ENCODE measurements around the gene ZSWIM4. TPM values are rescaled to one million over a fixed set of nuclear protein-coding genes. Genes with fewer than 3 reads are reported as not detected.

The ZSWIM4 gene
- total RNA-seq (2013; cell fraction: nucleolus; rRNA removed), result 12.5 and 13.0 TPM in 2 replicates
- total RNA-seq (2014; rRNA removed) (3.1 TPM in 2 replicates), total RNA-seq (2014; rRNA removed; fragmentation: Illumina TruSeq; extraction: Trizol) (1.1 and 1.2 TPM in 2 replicates), total RNA-seq (2021) (11.1 and 12.2 TPM in 2 replicates), polyA plus RNA-seq (2011; rRNA removed) (0.66 and 1.3 TPM in 2 replicates), polyA plus RNA-seq (2014; fragmentation: Illumina TruSeq; extraction: Trizol) (1.6 and 2.2 TPM in 2 replicates), polyA plus RNA-seq (2014; fragmentation: Nextera tagmentation; extraction: Ambion mirVana) (not detected), polyA plus RNA-seq (2014; rRNA removed) (5.1 and 5.6 TPM in 2 replicates), polyA plus RNA-seq (2016; fragmentation: Nextera tagmentation; extraction: Ambion mirVana) (1 to 10 TPM in 1 of 2 experiments, under 1 TPM in 1; 0.73 to 1.2 TPM), polyA minus RNA-seq (2011; rRNA and poly(A)+ RNA removed) (1.8 and 5.0 TPM in 2 replicates), Bru-seq, nascent RNA (percentile 56 among the genes with signal in this experiment), BruChase-seq, experiment 1, labeled RNA remaining after a 6-hour chase (percentile 57 among the genes with signal in this experiment), BruChase-seq, experiment 2, labeled RNA remaining after a 2-hour chase (percentile 56 among the genes with signal in this experiment)
- polyA plus RNA-seq (2011; ENCODE audit: low read depth), result 1.1 TPM
- 2.6 TPM in 2 replicates for polyA plus RNA-seq (2011; cell fraction: cytosol; rRNA removed)
- 3.2 and 4.0 TPM in 2 replicates for polyA plus RNA-seq (2011; cell fraction: nucleus; rRNA removed)
- polyA plus RNA-seq (2012), result 4.9 and 6.1 TPM in 2 replicates
- polyA minus RNA-seq (2011; cell fraction: cytosol; rRNA and poly(A)+ RNA removed), result 3.1 and 3.2 TPM in 2 replicates
- polyA minus RNA-seq (2011; cell fraction: nucleus; rRNA and poly(A)+ RNA removed), result 1.9 and 2.9 TPM in 2 replicates
- long read RNA-seq, experiment 1, result 0 reads
- long read RNA-seq, experiment 2, partial matches to known transcripts, result 0 of 2 reads
- long read RNA-seq, experiment 2, other reads (novel, unspliced or antisense), result 2 of 2 reads

- Histone ChIP-seq H3K4me1 (ENCODE audit: control insufficient read depth, insufficient read depth, low read length) (peaks cover 16% of the 10 kb centered on the region), H3K4me2 (ENCODE audit: control insufficient read depth, insufficient read depth) (peak within 1 kb of the TSS; percentile 98), H3K36me3 (ENCODE audit: control insufficient read depth in 2 of 2, insufficient read depth in 2 of 2, low read length in 1 of 2) (no peaks in the 10 kb centered on the region), H3K4me3 (peak within 1 kb of the TSS; percentile 75), H4K20me1 (ENCODE audit: control insufficient read depth, insufficient read depth) (no peaks in the 10 kb centered on the region), H3K27me3 (replicated peaks in 1 of 2; ENCODE audit: control insufficient read depth in 2 of 2, insufficient read depth in 2 of 2, low read length in 1 of 2) (no peaks in the 10 kb centered on the region), H3K9me3 (replicated peaks; ENCODE audit: control insufficient read depth, insufficient read depth, low read length) (no peaks in the 10 kb centered on the region), H3K9ac (ENCODE audit: control insufficient read depth, insufficient read depth, low read length) (peak within 1 kb of the TSS; percentile 77), H3K27ac (ENCODE audit: control insufficient read depth, insufficient read depth) (peak within 1 kb of the TSS; percentile 84), H3K79me2 (ENCODE audit: control insufficient read depth, insufficient read depth, low read length) (peaks cover 12% of the 10 kb centered on the region), H2AFZ (ENCODE audit: control insufficient read depth, low read depth, low read length) (peak within 1 kb of the TSS; percentile 94)
- WGBS (ENCODE audit: insufficient coverage, insufficient replicate concordance, low lambda C conversion rate, missing lambda C conversion rate), result under 1% methylated on average over 70 of the region's 71 CpGs
- FAIRE-seq (peak; percentile 52), DNase-seq (ENCODE audit: low read depth, low spot score) (peak; percentile 95), ATAC-seq (peak; percentile 97)
- SMC1A ChIA-PET (ENCODE audit: uncharacterized antibody, unreplicated experiment), result interaction anchor here (0.6 to 5.6 kb wide), 7 partner anchors 11 to 66 kb away, joined by 3 to 33 read pairs (median 4); partner anchors contain the start of gene C19orf53
- POLR2A ChIA-PET, result interaction anchor here (0.7 to 5.1 kb wide), 11 partner anchors 11 to 615 kb away, joined by 3 to 37 read pairs (median 7); partner anchors contain the start of gene C19orf53
- RAD21 ChIA-PET (ENCODE audit: unreplicated experiment), result interaction anchor here (0.5 to 5.6 kb wide), 11 partner anchors 9 to 71 kb away, joined by 3 to 59 read pairs (median 4); partner anchors contain the start of gene C19orf53
- intact Hi-C loops (cut with micrococcal nuclease; ENCODE audit: unreplicated experiment) (loop anchor here (5.0 kb wide), 1 partner anchor 42 kb away; no protein-coding TSS in a partner anchor), in situ Hi-C loops (cut with MboI) (no loop called here)
- CTCF ChIA-PET, result interaction anchor here (0.6 to 8.0 kb wide), 6 partner anchors 11 to 87 kb away, joined by 3 to 63 read pairs (median 4); no protein-coding TSS in a partner anchor
- BruUV-seq (replicated peaks), result TSS peak; percentile 95
- TF ChIP-seq PKNOX1 (IDR thresholded peaks at IDR 0.05), result peak; percentile 100
- TF ChIP-seq ATF7 (IDR thresholded peaks at IDR 0.05; ENCODE audit: low read depth), result 0 out of 2 replicates have a peak, but pooled peaks have one; percentile 11
- peak; percentile 75 for TF ChIP-seq CREM (IDR thresholded peaks at IDR 0.05; ENCODE audit: low read depth)
- 0 out of 2 replicates have a peak, but pooled peaks have one; percentile 8 for TF ChIP-seq ZBTB40 (IDR thresholded peaks at IDR 0.05; ENCODE audit: borderline replicate concordance)
- TF ChIP-seq STAT1 (conservative IDR thresholded peaks at IDR 0.05), result 0 out of 2 replicates have a peak, but pooled peaks have one; percentile 51
- no peak for TF ChIP-seq MYC (IDR thresholded peaks at IDR 0.05; ENCODE audit: insufficient read depth, insufficient read length, insufficient replicate concordance, low read length, severe bottlenecking)
- no peak for TF ChIP-seq RBBP5 (conservative IDR thresholded peaks at IDR 0.05)
- no peak for TF ChIP-seq KAT2A (conservative IDR thresholded peaks at IDR 0.05; ENCODE audit: control insufficient read depth, low read depth, low read length)
- TF ChIP-seq IRF3 (IDR thresholded peaks at IDR 0.05), result peak; percentile 97
Measured at GRCh38 chr19:13794757-13795589, at the start of gene ZSWIM4. TSS of gene ZSWIM4 (plus strand) at chr19:13795443. CDS start at chr19:13795649, 206 bp downstream.

Measured in GM12878 (cell line).